ENCODE data around the gene DTL.

- TF ChIP-seq POLR2A (IDR thresholded peaks at IDR 0.05; ENCODE audit: low read length), result peak; percentile 47
- TF ChIP-seq GATA1 (IDR thresholded peaks at IDR 0.05; ENCODE audit: low read depth, low read length), result no peak
Measured at GRCh38 chr1:212035835-212036605, 472 bp downstream of the DTL start.
